Sigmoid colon (tissue), 7 donors: Measurements from ENCODE around the gene MYO18B. TPM values are rescaled to one million over a fixed set of nuclear protein-coding genes. Genes with fewer than 3 reads are reported as not detected.

Source experiments
- DNase-seq: peaks from one replicate; pipeline ENCODE4 v3.0.0-alpha.2; 2019
- H3K27ac ChIP-seq, 4 donors: fragments of 200-600 bp; sonication (generic); one replicate each; pipeline ENCODE4 v1.5.1; 2016 to 2019; ENCODE audit warnings: mild to moderate bottlenecking in 1 of 4
- H3K27me3 ChIP-seq, 3 donors: fragments of 200-600 bp; sonication (generic); one replicate each; pipeline ENCODE4 v1.5.1; 2019; ENCODE audit warnings: mild to moderate bottlenecking in 1 of 3
- H3K36me3 ChIP-seq, 4 donors: fragments of 200-600 bp; sonication (generic); one replicate each; pipeline ENCODE4 v1.5.1; 2016 to 2019
- H3K4me1 ChIP-seq, 4 donors: fragments of 200-600 bp; sonication (generic); one replicate each; pipeline ENCODE4 v1.5.1; 2017 to 2019
- H3K4me3 ChIP-seq, 4 donors: fragments of 200-600 bp; sonication (generic); one replicate each; pipeline ENCODE4 v1.5.1; 2017 to 2019; ENCODE audit warnings: mild to moderate bottlenecking in 2 of 4, moderate library complexity in 1 of 4
- H3K9me3 ChIP-seq, 4 donors: fragments of 200-600 bp in 3 of 4; sonication (generic) in 3 of 4; one replicate each; pipeline versions ENCODE4 v1.5.1 to v1.6.1; 2013 to 2019
- CTCF ChIP-seq, 4 experiments: fragments of 450-650 bp in 3 of 4; fragments of 200-600 bp in 1 of 4; IDR thresholded peaks; one replicate each; pipeline ENCODE4 v1.5.1; 2016 to 2019; ENCODE audit warnings: antibody characterized with exemption in 4 of 4, mild to moderate bottlenecking in 3 of 4, moderate library complexity in 2 of 4
- EP300 ChIP-seq, 4 donors: sonication (generic); formaldehyde crosslinking; IDR thresholded peaks; one replicate each; pipeline ENCODE4 v1.6.1; 2017; ENCODE audit warnings: antibody characterized with exemption in 4 of 4
- POLR2A ChIP-seq, 2 donors: fragments of 450-650 bp; IDR thresholded peaks; one replicate each; pipeline ENCODE4 v1.6.1; 2016; ENCODE audit warnings: antibody characterized with exemption in 2 of 2, mild to moderate bottlenecking in 2 of 2, moderate library complexity in 2 of 2
- POLR2AphosphoS5 ChIP-seq, 4 donors: sonication (generic); formaldehyde crosslinking; IDR thresholded peaks; one replicate each; pipeline ENCODE4 v1.6.1; 2017; ENCODE audit warnings: antibody characterized with exemption in 4 of 4
- WGBS, 2 donors: extraction: QIAGEN DNeasy Blood & Tissue Kit; methylation state at CpG; one replicate each; pipeline ENCODE4 v1.1.7; 2013; 5-methylcytosine and 5-hydroxymethylcytosine counted together
- intact Hi-C: fragments of 100-400 bp; cut with DNase I; formaldehyde crosslinking; loops from one replicate; pipeline ENCODE4 v1.15.1; 2023
- polyA plus RNA-seq, 3 donors: library from polyadenylated mRNA; stranded (reverse); fragments of 200-250 nt; gene quantifications; one replicate each; pipeline ENCODE4 v1.2.3, GENCODE V29; 2013
- total RNA-seq, 4 donors: library from RNA; depleted of rRNA; stranded (reverse); fragments of >200 nt; gene quantifications; one replicate each; pipeline ENCODE4 v1.1.0, GENCODE V29; 2016
- donor health status: healthy with polysubstance abuse.
- donor health status: Bipolar disorder and iron deficiency.
- donor health status: healthy.

Gene MYO18B
- total and polyA plus RNA-seq, 7 donors: under 0.01 to 0.60 (median 0.30) TPM; not detected in 3

DNA sequence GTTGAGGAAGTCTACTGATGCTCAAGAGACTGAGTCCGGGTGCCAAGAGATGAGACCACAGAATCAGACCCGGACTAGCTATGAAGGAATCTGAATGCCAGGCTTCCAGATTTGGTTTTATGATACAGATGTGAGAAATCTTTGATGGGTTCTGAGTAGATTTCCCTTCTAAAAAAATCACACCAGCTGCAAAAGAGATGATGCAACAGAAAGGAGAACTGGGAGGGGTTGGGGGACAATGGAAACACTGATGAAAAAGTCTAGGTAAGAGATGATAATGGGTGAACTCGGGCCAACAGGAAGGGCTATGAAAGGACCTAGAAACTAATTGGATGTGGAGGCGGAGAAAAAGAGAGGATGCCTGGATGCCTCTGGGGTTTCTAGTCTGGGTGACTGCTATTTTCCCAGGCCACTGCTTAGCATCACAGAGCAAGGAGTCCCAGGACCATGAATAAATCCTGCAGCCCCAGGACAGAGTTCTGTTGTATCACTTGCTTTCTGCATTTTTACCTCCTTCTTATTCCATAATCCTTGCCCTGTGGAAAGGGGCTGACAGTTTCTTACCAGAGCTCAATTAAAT is 311.8 kb downstream of the MYO18B start:
- H3K4me3 ChIP-seq: no peak overlapping the region
- no peaks in the 10 kb centered on the region for H3K4me1 ChIP-seq
- H3K27me3 ChIP-seq: peaks cover 0 to 15% (median 3%) of the 10 kb centered on the region in 3 donors
- no peak overlapping the region for H3K27ac ChIP-seq
- 67 to 73% methylated on average over 4 of the region's 4 CpGs for WGBS, 2 donors
- H3K36me3 ChIP-seq: no peaks in the 10 kb centered on the region
- TF ChIP-seq EP300 (IDR thresholded peaks at IDR 0.05) (no peak), CTCF (IDR thresholded peaks at IDR 0.05) (no peak), POLR2A (IDR thresholded peaks at IDR 0.05) (no peak), POLR2AphosphoS5 (IDR thresholded peaks at IDR 0.05) (no peak)
- intact Hi-C loops: no loop called here
- no peak for DNase-seq
- H3K9me3 ChIP-seq: peaks cover 0 to 1% (median 0%) of the 10 kb centered on the region in 4 donors

- H3K27ac ChIP-seq: no peak overlapping the region
- H3K4me1 ChIP-seq: no peaks in the 10 kb centered on the region
- no peaks in the 10 kb centered on the region for H3K36me3 ChIP-seq
- peaks cover 0 to 12% (median 3%) of the 10 kb centered on the region in 3 donors for H3K27me3 ChIP-seq
- TF ChIP-seq EP300 (IDR thresholded peaks at IDR 0.05): no peak
- 51 to 52% methylated on average over 6 of the region's 6 CpGs for WGBS, 2 donors
- H3K4me3 ChIP-seq: no peak overlapping the region
- DNase-seq: no peak
- intact Hi-C loops: no loop called here
- H3K9me3 ChIP-seq: peaks cover 0 to 1% (median 0%) of the 10 kb centered on the region in 4 donors
Observed at GRCh38 chr22:26054841-26055605, 313.0 kb downstream of the MYO18B start.

GRCh38 chr22:26055693-26056092 is 313.7 kb downstream of the MYO18B start:
- Histone ChIP-seq H3K4me1 (no peaks in the 10 kb centered on the region), H3K36me3 (no peaks in the 10 kb centered on the region), H3K27me3 (peaks cover 0 to 12% (median 3%) of the 10 kb centered on the region in 3 donors), H3K27ac (no peak overlapping the region), H3K4me3 (no peak overlapping the region), H3K9me3 (peaks cover 0 to 1% (median 0%) of the 10 kb centered on the region in 4 donors)
- TF ChIP-seq CTCF (IDR thresholded peaks at IDR 0.05): no peak
- no peak for TF ChIP-seq POLR2AphosphoS5 (IDR thresholded peaks at IDR 0.05)
- no peak for TF ChIP-seq POLR2A (IDR thresholded peaks at IDR 0.05)
- no peak for TF ChIP-seq EP300 (IDR thresholded peaks at IDR 0.05)
- no peak for DNase-seq
- WGBS, 2 donors: 43 to 54% methylated on average over 1 of the region's 1 CpG
- intact Hi-C loops: no loop called here

- Histone ChIP-seq H3K4me1 (no peaks in the 10 kb centered on the region), H3K27me3 (peaks cover 0 to 12% (median 3%) of the 10 kb centered on the region in 3 donors), H3K9me3 (peaks cover 0 to 1% (median 0%) of the 10 kb centered on the region in 4 donors), H3K27ac (no peak overlapping the region), H3K36me3 (no peaks in the 10 kb centered on the region), H3K4me3 (no peak overlapping the region)
- 72 to 76% methylated on average over 12 of the region's 12 CpGs for WGBS, 2 donors
- no peak for TF ChIP-seq POLR2A (IDR thresholded peaks at IDR 0.05)
- TF ChIP-seq POLR2AphosphoS5 (IDR thresholded peaks at IDR 0.05): no peak
- no peak for TF ChIP-seq EP300 (IDR thresholded peaks at IDR 0.05)
- no peak for TF ChIP-seq CTCF (IDR thresholded peaks at IDR 0.05)
- intact Hi-C loops: no loop called here
- no peak for DNase-seq
Observed at GRCh38 chr22:26056455-26057200, 314.6 kb downstream of the MYO18B start.

- no peak for DNase-seq
- Histone ChIP-seq H3K9me3 (peaks cover 0 to 1% (median 0%) of the 10 kb centered on the region in 4 donors), H3K27ac (no peak overlapping the region), H3K36me3 (no peaks in the 10 kb centered on the region), H3K4me1 (no peaks in the 10 kb centered on the region), H3K27me3 (peaks cover 0 to 12% (median 3%) of the 10 kb centered on the region in 3 donors), H3K4me3 (no peak overlapping the region)
- intact Hi-C loops: no loop called here
- TF ChIP-seq CTCF (IDR thresholded peaks at IDR 0.05): no peak
- no peak for TF ChIP-seq EP300 (IDR thresholded peaks at IDR 0.05)
- TF ChIP-seq POLR2A (IDR thresholded peaks at IDR 0.05): no peak
- TF ChIP-seq POLR2AphosphoS5 (IDR thresholded peaks at IDR 0.05): no peak
Observed at GRCh38 chr22:26057731-26058130, 315.7 kb downstream of the MYO18B start.
